UCSD-AML1 (cell line): Measurements from ENCODE around the gene SWT1.
"Not testable (repeated sequence)": the region's sequence is repeated elsewhere in the genome, so short reads cannot be mapped to it uniquely, and the experiment has no call there.

Source experiments
- DNase-seq: peaks from one replicate; lab custom pipeline; 2025; ENCODE audit not compliant: unreplicated experiment; lab: John Stamatoyannopoulos, UW

Gene SWT1

DNA sequence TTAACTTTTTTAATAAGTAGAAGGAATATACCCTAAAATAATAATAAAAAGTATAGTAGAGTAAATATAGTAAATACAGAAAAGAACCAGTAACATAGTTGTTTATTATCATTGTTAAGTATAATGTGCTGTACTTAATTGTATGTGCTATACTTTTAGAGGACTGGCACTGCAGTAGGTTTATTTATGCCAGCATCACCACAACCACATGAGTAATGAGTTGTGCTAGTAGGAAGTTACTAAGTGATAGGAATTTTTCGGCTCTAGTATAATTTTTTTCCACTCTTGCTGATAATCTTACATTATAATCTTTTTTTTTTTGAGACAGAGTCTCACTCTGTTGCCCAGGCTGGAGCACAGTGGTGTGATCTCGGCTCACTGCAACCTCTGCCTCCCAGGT is 88.5 kb downstream of the SWT1 start:
- no peak for DNase-seq

DNA sequence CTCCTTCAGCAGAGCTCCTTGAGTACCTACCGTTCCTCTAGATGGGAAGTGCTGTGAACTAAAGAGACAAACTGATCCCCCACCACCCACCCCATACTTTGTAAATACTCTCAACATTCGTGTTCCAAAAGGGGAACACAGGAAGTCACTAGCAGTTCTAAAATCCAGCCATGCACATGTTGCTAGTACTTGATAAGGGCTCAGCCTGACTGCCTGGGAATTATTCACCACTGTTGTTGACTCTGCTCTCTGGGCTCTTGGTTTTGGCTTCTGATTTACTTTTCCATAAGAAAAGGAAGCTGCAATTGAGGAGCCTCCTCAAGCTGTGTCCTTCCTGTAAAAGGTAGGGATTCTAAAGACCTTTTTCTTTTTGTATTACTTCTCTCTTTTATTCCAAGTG is 92.6 kb downstream of the SWT1 start:
- no peak for DNase-seq

DNA sequence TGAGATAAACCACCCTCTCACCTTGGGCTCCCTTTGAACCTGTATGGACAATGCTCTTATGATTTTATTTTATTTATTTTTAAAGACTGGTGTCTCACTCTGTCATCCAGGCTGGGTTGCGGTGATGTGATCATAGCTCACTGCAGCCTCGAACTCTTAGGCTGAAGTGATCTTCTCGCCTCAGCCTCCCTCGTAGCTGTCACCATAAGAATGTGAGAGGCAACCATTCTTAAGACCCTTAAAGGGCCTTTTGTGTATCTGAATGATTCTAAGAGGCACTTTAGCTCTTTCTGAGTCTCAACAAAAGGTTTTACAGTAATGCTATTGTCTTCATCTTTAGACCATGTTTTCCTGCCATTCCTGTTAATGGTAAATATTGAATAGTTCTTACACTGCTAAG is 93.1 kb downstream of the SWT1 start:
- no peak for DNase-seq

DNA sequence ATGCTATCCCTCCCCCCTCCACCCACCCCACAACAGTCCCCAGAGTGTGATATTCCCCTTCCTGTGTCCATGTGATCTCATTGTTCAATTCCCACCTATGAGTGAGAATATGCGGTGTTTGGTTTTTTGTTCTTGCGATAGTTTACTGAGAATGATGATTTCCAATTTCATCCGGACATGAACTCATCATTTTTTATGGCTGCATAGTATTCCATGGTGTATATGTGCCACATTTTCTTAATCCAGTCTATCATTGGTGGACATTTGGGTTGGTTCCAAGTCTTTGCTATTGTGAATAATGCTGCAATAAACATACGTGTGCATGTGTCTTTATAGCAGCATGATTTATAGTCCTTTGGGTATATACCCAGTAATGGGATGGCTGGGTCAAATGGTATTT is 95.0 kb downstream of the SWT1 start:
- not testable (repeated sequence) for DNase-seq

DNA sequence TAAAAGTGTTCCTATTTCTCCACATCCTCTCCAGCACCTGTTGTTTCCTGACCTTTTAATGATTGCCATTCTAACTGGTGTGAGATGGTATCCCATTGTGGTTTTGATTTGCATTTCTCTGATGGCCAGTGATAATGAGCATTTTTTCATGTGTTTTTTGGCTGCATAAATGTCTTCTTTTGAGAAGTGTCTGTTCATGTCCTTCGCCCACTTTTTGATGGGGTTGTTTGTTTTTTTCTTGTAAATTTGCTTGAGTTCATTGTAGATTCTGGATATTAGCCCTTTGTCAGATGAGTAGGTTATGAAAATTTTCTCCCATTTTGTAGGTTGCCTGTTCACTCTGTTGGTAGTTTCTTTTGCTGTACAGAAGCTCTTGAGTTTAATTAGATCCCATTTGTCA is 95.4 kb downstream of the SWT1 start:
- DNase-seq, result not testable (repeated sequence)

DNA sequence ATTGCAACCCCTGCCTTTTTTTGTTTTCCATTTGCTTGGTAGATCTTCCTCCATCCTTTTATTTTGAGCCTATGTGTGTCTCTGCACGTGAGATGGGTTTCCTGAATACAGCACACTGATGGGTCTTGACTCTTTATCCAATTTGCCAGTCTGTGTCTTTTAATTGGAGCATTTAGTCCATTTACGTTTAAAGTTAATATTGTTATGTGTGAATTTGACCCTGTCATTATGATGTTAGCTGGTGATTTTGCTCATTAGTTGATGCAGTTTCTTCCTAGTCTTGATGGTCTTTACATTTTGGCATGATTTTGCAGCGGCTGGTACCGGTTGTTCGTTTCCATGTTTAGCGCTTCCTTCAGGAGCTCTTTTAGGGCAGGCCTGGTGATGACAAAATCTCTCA is 98.6 kb downstream of the SWT1 start:
- not testable (repeated sequence) for DNase-seq

DNA sequence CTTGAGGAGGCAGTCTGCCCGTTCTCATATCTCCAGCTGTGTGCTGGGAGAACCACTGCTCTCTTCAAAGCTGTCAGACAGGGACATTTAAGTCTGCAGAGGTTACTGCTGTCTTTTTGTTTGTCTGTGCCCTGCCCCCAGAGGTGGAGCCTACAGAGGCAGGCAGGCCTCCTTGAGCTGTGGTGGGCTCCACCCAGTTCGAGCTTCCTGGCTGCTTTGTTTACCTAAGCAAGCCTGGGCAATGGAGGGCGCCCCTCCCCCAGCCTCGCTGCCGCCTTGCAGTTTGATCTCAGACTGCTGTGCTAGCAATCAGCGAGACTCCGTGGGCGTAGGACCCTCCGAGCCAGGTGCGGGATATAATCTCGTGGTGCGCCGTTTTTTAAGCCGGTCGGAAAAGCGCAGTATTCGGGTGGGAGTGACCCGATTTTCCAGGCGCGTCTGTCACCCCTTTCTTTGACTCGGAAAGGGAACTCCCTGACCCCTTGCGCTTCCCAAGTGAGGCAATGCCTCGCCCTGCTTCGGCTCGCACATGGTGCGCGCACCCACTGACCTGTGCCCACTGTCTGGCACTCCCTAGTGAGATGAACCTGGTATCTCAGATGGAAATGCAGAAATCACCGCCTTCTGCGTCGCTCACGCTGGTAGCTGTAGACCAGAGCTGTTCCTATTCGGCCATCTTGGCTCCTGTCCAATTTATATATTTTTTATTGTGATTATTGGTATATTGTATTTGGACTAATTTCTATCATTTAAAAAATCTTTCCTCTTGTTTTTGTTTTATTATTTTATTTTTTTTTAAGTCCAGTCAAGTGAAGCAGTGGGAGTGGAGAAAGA is 100.4 kb downstream of the SWT1 start:
- not testable (repeated sequence) for DNase-seq

DNA sequence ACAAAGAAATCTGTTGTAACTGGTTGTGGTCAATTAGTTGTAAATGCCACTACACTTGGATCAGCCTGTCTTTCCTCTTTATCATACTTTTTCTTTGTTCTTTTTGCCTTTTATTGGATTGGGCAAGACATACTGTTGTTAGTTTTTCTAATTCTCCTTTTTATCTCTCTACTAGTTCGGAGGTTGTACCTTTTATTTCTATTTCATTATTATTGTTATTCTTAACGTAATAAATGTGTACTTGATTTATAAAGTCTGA is 100.9 kb downstream of the SWT1 start:
- DNase-seq, result no peak

DNA sequence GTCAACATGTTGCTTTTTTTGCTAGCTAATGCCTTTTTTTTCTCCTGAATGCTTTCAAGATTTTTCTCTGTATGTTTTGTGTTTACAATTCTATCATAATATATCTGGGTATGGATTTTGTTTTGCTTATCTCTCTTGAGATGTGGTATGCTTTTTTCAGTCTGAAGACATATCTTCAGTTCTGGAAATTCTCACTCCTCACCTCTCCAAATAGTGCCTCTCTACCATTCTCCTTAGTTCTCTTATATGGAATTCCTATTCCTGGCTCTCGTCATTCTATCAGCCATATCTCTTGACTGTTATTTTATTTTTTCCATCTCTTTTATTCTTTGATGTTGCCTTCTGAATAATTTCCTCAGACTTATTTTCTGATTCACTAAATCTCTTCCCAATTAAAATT is 101.7 kb downstream of the SWT1 start:
- no peak for DNase-seq

DNA sequence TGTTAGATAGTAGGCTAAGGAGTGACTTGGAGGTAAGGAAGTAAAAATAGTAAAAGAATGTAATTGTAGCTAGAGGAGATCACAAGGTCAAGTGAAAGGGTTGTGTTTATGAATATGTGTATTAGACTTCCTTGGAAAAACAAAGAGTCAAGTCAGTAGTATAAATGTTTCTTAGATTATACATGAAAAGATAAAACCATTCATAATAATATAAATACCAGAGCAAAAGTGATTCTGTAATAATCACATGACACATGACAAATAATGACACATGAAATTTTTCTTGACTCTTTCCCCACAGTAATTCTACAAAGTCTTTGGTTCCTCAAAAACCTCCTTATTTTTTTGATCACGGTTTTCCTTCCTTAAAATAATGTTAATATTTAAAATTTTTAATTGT is 103.6 kb downstream of the SWT1 start:
- no peak for DNase-seq

DNA sequence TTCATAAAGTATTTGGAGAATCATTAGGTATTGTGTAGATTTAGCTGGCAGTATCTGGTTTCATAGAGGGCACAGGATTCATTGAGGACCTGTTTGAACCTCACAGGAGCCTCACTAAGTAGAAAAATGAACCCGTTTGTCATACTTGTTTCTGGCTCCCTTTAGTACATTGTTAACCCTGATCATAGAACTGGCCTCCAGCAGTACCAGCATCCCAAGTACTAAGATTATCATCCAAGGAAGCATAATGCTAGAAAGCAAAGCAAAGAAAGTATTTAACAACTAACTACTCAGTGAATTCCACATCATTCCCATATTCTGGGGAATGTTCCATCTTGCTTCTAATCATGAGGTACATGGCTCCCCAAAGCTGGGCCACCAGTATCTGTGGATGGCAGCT is 105.2 kb downstream of the SWT1 start:
- DNase-seq, result no peak

DNA sequence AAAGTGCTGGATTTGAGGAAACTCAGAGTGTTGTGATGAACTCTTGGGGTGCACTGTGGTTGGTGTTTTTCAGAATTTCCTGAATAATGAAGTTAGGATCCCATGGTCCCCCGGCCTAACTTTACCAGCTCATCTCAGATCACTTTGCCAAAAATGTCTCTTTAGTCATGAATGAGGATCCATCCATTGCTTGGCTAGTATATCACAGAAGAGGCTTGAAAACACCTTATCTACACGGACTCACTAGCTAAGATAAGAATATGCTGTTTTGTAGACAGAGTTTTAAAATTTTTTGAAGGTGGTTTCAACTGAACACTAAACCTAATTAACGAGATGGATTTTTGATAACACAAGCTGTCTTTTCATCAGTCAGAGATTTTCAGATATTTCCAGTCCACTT is 106.3 kb downstream of the SWT1 start:
- no peak for DNase-seq

DNA sequence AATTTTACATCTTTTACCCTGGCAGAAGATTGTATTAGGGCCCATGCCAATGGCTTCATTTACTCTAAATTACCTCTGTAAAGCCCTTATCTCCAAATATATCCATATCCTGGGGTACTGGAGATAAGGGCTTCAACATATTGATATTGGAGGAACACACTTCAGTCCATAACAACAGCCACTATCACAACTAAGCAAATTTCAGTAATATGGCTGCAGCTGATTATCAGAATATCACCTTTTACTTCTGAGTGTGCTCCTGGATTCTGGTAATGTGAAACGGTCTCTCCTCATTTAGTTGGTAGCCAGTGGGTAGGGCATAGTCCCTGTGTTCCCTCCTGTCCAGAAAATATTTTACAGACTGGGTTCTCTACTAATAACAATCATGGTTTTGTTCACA is 106.8 kb downstream of the SWT1 start:
- DNase-seq, result no peak

DNA sequence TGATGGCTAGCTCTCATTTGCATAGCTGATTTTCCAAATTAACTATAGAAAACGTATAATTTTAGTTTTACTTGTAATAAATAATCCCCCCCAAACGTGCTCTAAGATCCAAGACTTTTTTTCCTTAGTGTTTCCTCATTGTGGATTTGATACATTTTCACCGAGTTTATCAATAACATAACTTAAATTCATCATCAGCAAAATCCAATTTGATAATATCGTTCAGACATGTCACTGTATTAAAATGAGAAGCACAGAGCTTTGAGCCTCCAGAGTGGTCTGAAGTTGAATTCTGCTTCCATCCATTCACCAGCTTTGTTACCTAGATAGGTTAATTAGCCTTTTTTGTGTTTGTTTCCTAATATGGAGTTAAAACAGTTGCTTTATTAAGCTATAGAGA is 108.3 kb downstream of the SWT1 start:
- no peak for DNase-seq

DNA sequence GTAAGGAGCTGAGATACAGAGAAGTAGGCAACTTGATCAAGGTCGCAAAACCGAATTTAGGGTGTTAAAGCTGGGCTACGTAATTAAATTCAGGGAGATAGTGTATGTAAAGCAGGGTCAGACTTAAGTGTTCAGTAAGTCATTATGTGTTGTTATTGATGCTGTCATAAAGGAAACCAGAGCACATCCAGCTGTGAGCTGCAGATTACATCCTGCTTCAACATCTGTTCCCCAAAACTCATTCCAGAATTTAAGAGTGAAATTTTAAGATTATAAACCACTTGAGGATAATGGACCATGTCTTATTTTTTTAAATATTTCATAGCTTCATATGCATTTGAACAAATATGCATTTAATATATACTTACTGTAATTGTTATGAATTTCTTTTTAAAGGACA is 110.3 kb downstream of the SWT1 start:
- no peak for DNase-seq

DNA sequence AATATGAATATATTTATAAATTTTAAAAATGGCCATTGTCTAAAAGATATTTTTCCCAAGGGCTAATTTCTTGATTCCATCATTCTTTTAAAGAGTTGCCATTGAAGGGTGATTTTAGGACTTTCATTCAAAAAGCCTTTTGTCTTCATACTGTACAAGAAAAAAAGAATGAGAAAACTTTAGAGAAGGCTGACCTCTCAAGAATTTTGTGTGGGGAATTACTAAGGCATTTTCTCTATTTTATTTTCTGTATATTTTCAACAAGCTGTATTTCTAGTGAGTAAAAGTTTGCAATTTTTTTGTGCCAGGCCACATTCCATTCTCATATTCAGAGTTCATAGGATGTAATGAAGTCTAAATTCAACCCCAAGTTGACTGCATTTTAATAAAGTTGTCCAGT is 110.7 kb downstream of the SWT1 start:
- no peak for DNase-seq

DNA sequence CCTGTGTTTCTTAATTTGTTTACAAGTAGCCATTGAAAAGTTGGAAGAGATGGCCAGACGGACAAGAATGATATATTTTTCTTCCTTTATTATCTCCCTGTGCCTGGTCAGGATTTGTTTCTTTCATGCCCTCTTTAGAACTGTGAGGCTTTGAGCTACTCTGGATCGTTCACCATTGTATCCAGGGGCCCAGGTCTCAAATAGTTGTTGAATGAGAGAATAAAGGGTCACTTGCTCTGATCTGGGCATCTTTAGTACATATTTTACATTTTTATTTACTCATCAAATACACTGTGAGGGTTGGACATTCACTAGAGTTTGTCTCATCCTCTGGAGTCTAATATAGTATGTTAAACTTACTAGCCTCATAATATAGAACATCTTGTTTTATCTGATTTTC is 111.4 kb downstream of the SWT1 start:
- DNase-seq, result no peak

DNA sequence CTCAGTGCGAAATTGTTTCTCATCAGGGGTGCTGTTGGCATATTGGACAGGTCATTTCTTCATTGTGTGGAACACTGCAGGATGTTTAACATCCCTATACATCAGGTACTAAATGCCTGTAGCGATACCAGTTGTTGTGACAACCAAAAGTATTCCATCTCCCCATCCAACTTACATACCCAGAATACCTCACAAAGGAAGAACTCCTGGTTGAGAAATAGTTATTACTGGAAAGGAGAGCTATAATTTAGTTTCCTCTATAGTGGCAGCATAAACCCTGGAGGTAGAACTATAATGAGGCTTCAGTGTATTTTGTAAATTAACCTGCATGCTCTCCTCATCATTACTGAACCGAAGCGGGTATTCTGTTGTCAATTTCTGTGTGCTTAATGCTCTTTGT is 115.0 kb downstream of the SWT1 start:
- DNase-seq, result no peak

DNA sequence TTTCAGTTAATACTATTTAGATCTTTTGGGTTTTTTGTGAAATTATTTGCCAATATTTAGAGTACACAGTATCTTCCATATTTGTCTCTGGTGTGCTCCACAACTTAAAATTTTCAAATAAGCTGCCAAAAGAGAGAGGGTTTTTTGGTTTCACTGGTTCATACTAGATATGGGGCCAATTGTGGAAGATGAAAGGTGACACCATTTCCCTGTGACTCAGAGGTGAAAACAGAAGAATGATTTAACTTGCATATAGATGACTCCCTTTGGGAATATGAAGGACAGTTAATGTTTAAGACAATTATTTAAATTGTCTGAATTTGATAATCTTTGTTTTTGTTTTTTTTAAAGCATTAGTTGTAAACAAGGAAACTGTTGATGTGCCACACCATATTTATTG is 122.6 kb downstream of the SWT1 start:
- DNase-seq, result no peak

DNA sequence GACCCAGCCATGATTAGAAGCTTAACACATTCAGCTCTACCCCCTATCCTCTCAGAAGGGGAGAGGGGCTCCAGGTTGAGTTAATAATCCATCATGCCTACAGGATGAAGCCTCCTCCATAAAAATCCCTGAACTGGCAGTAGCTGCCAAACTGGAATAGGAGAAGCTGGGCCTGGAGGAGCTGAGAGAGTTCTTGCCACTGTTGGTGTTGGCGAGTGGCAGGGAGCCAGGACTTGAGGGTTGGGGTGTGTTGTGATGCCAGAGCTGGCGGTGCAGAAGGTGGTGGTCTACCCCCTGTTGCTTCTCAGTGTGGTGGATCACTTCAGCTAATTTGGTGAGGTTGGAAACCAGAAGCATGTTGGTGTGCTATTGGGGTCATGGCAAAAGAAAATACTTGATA is 123.6 kb downstream of the SWT1 start:
- DNase-seq, result no peak

DNA sequence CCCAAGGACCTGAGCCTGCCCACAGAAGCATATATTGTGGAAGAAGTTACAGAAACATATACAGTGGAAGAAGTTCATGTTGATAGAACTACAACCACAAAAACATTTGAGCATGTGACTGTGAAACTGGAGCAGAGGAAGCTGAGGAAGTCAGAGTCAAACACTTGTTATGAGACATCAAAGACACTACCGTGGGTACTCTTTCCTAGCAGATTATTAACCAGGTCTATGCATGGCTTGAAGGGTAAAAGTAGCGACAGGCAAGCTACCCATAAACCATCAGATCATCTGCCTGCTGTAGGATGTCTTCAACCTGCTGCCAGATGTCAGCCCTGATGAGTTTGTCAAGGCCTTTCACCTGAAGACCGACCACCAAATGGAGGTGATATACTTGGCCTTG is 124.3 kb downstream of the SWT1 start:
- DNase-seq, result no peak

DNA sequence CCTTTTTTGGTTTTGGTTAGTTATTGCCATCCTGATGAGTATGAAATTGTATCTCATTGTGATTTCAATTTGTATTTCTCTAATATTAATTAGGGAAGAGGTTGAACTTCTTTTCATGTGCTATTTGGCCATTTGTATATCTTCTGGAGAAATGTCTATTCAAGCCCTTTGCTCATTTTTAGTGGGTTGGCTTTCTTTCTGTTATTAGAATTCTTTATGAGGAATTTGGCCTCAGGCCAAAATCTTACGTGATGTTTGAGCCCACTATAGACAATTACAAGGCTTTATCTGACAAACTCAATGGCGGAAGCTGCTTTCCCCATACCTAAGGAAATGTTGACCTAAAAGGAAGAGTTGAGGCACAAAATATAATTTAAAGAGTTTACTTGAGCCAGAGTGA is 127.1 kb downstream of the SWT1 start:
- DNase-seq, result no peak

DNA sequence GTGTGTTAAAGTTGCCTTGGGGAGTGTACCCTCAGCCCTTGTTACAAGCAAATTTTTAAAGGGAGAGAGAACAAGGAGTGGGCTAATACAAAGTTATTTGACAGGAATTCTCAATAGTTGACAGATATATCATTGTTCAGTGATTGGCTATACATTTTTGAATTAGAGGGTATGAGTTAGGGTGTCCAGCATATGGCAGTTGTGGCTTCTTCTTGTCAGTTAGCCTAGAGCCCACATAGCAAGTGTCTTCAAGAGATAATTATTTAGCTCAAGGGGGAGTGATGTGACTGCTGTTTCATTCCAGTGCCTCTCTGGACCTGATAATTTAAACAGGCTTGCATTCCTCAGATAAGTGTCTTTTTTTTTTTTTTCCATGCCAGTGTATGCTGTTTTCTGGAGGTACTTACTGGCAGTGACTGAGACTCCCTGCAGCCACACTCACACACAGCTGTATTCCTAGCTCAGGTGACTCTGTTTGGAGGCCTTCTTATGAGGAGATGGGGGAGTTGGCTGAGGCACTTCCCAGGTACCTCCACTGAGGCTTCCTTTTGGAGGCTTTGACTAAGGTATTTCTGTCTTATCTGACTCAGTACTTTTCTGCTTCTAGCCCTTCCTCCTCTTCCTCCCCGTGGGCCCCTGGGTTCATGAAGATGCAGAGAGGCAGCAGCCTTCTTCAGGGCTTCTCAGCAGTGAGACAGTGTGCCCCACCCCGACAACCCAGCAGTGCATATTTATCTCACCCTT is 127.7 kb downstream of the SWT1 start:
- peak; percentile 36 for DNase-seq
